ENCODE results near the gene ZNF532. TPM values are rescaled to one million over a fixed set of nuclear protein-coding genes. Genes with fewer than 3 reads are reported as not detected.

The ZNF532 gene
- polyA plus RNA-seq, 1 donor (not counting 4 experiments of a cell fraction or from before 2014, with no cell fraction given) = 31.5 TPM

- Histone ChIP-seq H3K36me3 (ENCODE audit: control insufficient read depth in 2 of 2, extremely low read depth in 1 of 2, insufficient read depth in 2 of 2, low read length in 2 of 2) (no peaks in the 10 kb centered on the region), H3K4me1 (ENCODE audit: control insufficient read depth, extremely low read depth, insufficient read depth, low read length) (peaks cover 24% of the 10 kb centered on the region), H3K27me3 (ENCODE audit: control insufficient read depth, extremely low read depth, insufficient read depth, low read length) (no peaks in the 10 kb centered on the region), H3K9me1 (ENCODE audit: control insufficient read depth, extremely low read depth, insufficient read depth, low read length) (no peaks in the 10 kb centered on the region), H3K27ac (ENCODE audit: control insufficient read depth, insufficient read depth, low read length) (no peak overlapping the region), H2AFZ (ENCODE audit: control insufficient read depth, low read length) (no peak overlapping the region), H4K20me1 (ENCODE audit: control insufficient read depth, extremely low read depth, insufficient read depth, low read length) (no peaks in the 10 kb centered on the region), H3K9ac (ENCODE audit: control insufficient read depth, extremely low read depth, insufficient read depth, low read length) (no peak overlapping the region), H3K9me3 (ENCODE audit: control insufficient read depth, low read depth, low read length) (no peaks in the 10 kb centered on the region), H3K79me2 (ENCODE audit: control insufficient read depth, insufficient read depth, low read length) (no peaks in the 10 kb centered on the region), H3K4me2 (ENCODE audit: control insufficient read depth, extremely low read depth, insufficient read depth, low read depth, low read length) (no peak overlapping the region), H3K4me3 (ENCODE audit: control insufficient read depth in 2 of 3, extremely low read depth in 1 of 3, insufficient read depth in 2 of 3, low read depth in 1 of 3, low read length in 3 of 3) (no peak overlapping the region)
- FAIRE-seq (no peak), DNase-seq (ENCODE audit: low read depth, low spot score) (no peak)
- no peak for TF ChIP-seq CTCF (optimal IDR thresholded peaks at IDR 0.05 in 1 of 3, IDR thresholded peaks at IDR 0.05 in 1 of 3, conservative IDR thresholded peaks at IDR 0.05 in 1 of 3; ENCODE audit: extremely low read depth in 1 of 3, insufficient read depth in 2 of 3, low read length in 3 of 3)
- dilution Hi-C loops (cut with MboI; ENCODE audit: extremely low pct_ligation_motif_present, low sequenced_read_pairs) = no loop called here
Measured at GRCh38 chr18:59009846-59010245, 145.2 kb downstream of the ZNF532 start.

- Histone ChIP-seq H3K9me3 (ENCODE audit: control insufficient read depth, low read depth, low read length) (no peaks in the 10 kb centered on the region), H3K36me3 (ENCODE audit: control insufficient read depth in 2 of 2, extremely low read depth in 1 of 2, insufficient read depth in 2 of 2, low read length in 2 of 2) (no peaks in the 10 kb centered on the region), H3K9ac (ENCODE audit: control insufficient read depth, extremely low read depth, insufficient read depth, low read length) (no peak overlapping the region), H3K27me3 (ENCODE audit: control insufficient read depth, extremely low read depth, insufficient read depth, low read length) (no peaks in the 10 kb centered on the region), H2AFZ (ENCODE audit: control insufficient read depth, low read length) (no peak overlapping the region), H3K4me2 (ENCODE audit: control insufficient read depth, extremely low read depth, insufficient read depth, low read depth, low read length) (no peak overlapping the region), H3K27ac (ENCODE audit: control insufficient read depth, insufficient read depth, low read length) (no peak overlapping the region), H3K4me1 (ENCODE audit: control insufficient read depth, extremely low read depth, insufficient read depth, low read length) (peaks cover 20% of the 10 kb centered on the region), H3K79me2 (ENCODE audit: control insufficient read depth, insufficient read depth, low read length) (no peaks in the 10 kb centered on the region), H3K4me3 (ENCODE audit: control insufficient read depth in 2 of 3, extremely low read depth in 1 of 3, insufficient read depth in 2 of 3, low read depth in 1 of 3, low read length in 3 of 3) (no peak overlapping the region), H3K9me1 (ENCODE audit: control insufficient read depth, extremely low read depth, insufficient read depth, low read length) (no peaks in the 10 kb centered on the region), H4K20me1 (ENCODE audit: control insufficient read depth, extremely low read depth, insufficient read depth, low read length) (no peaks in the 10 kb centered on the region)
- DNase-seq (ENCODE audit: low read depth, low spot score) (no peak), FAIRE-seq (no peak)
- TF ChIP-seq CTCF (optimal IDR thresholded peaks at IDR 0.05 in 1 of 3, IDR thresholded peaks at IDR 0.05 in 1 of 3, conservative IDR thresholded peaks at IDR 0.05 in 1 of 3; ENCODE audit: extremely low read depth in 1 of 3, insufficient read depth in 2 of 3, low read length in 3 of 3) (no peak), EZH2 (IDR thresholded peaks at IDR 0.05; ENCODE audit: low read length) (no peak)
- dilution Hi-C loops (cut with MboI; ENCODE audit: extremely low pct_ligation_motif_present, low sequenced_read_pairs) = no loop called here
Measured at GRCh38 chr18:59011289-59011688, 146.6 kb downstream of the ZNF532 start.

All from keratinocyte (primary cell).